Measurements from ENCODE around the gene TAAR6. TPM values are rescaled to one million over a fixed set of nuclear protein-coding genes. Genes with fewer than 3 reads are reported as not detected.
"Not testable (repeated sequence)": the region's sequence is repeated elsewhere in the genome, so short reads cannot be mapped to it uniquely, and the experiment has no call there.

The TAAR6 gene
- total RNA-seq, 1 donor from 2014 or later: not detected

- Mint-ChIP-seq H3K4me3 (ENCODE audit: unreplicated experiment) (no peak overlapping the region), H3K9me3 (ENCODE audit: low read depth) (peaks cover 6% of the 10 kb centered on the region), H3K27ac (ENCODE audit: unreplicated experiment) (no peak overlapping the region), H3K27me3 (ENCODE audit: low read depth) (peaks cover 8% of the 10 kb centered on the region), H3K36me3 (ENCODE audit: low read depth) (no peaks in the 10 kb centered on the region), H3K4me1 (ENCODE audit: low read depth) (peaks cover 3% of the 10 kb centered on the region)
- no peak for TF ChIP-seq CTCF (IDR thresholded peaks at IDR 0.05)
- DNase-seq (ENCODE audit: low spot score): no peak
Measured at GRCh38 chr6:132527791-132528190, 42.3 kb upstream of the TAAR6 start.

GRCh38 chr6:132530293-132530974 lies 39.7 kb upstream of the TAAR6 start:
- peak; percentile 96 for TF ChIP-seq CTCF (IDR thresholded peaks at IDR 0.05)
- H3K4me3 Mint-ChIP-seq (ENCODE audit: unreplicated experiment): peak overlapping the region; percentile 36

GRCh38 chr6:132534546-132534945 lies 35.6 kb upstream of the TAAR6 start:
- peaks cover 30% of the 10 kb centered on the region for H3K27me3 Mint-ChIP-seq (ENCODE audit: low read depth)
- DNase-seq (ENCODE audit: low spot score); H3K4me1 Mint-ChIP-seq (ENCODE audit: low read depth): not testable (repeated sequence)

More at GRCh38 chr6:132530293-132530974, 39.7 kb upstream of the TAAR6 start:
- Mint-ChIP-seq H3K27ac (ENCODE audit: unreplicated experiment) (no peak overlapping the region), H3K9me3 (ENCODE audit: low read depth) (peaks cover 10% of the 10 kb centered on the region), H3K36me3 (ENCODE audit: low read depth) (peaks cover 1% of the 10 kb centered on the region), H3K4me1 (ENCODE audit: low read depth) (peaks cover 3% of the 10 kb centered on the region), H3K27me3 (ENCODE audit: low read depth) (peaks cover 10% of the 10 kb centered on the region)
- no peak for DNase-seq (ENCODE audit: low spot score)

GRCh38 chr6:132537145-132537544 lies 33.0 kb upstream of the TAAR6 start:
- H3K27me3 Mint-ChIP-seq (ENCODE audit: low read depth): peaks cover 38% of the 10 kb centered on the region
- H3K4me1 Mint-ChIP-seq (ENCODE audit: low read depth): no peaks in the 10 kb centered on the region
- no peak overlapping the region for H3K27ac Mint-ChIP-seq (ENCODE audit: unreplicated experiment)
- peaks cover 1% of the 10 kb centered on the region for H3K36me3 Mint-ChIP-seq (ENCODE audit: low read depth)
- TF ChIP-seq CTCF (IDR thresholded peaks at IDR 0.05): no peak
- H3K9me3 Mint-ChIP-seq (ENCODE audit: low read depth): peaks cover 10% of the 10 kb centered on the region
- DNase-seq (ENCODE audit: low spot score): no peak
- no peak overlapping the region for H3K4me3 Mint-ChIP-seq (ENCODE audit: unreplicated experiment)

More at GRCh38 chr6:132534546-132534945, 35.6 kb upstream of the TAAR6 start:
- not testable (repeated sequence) for H3K9me3 Mint-ChIP-seq (ENCODE audit: low read depth); H3K36me3 Mint-ChIP-seq (ENCODE audit: low read depth); H3K27ac Mint-ChIP-seq (ENCODE audit: unreplicated experiment); H3K4me3 Mint-ChIP-seq (ENCODE audit: unreplicated experiment)

- peaks cover 10% of the 10 kb centered on the region for H3K9me3 Mint-ChIP-seq (ENCODE audit: low read depth)
- peaks cover 1% of the 10 kb centered on the region for H3K36me3 Mint-ChIP-seq (ENCODE audit: low read depth)
- DNase-seq (ENCODE audit: low spot score): no peak
- no peak within 1 kb of the TSS for H3K4me3 Mint-ChIP-seq (ENCODE audit: unreplicated experiment)
- no peaks in the 10 kb centered on the region for H3K4me1 Mint-ChIP-seq (ENCODE audit: low read depth)
- no peak for TF ChIP-seq CTCF (IDR thresholded peaks at IDR 0.05)
- peaks cover 39% of the 10 kb centered on the region for H3K27me3 Mint-ChIP-seq (ENCODE audit: low read depth)
- H3K27ac Mint-ChIP-seq (ENCODE audit: unreplicated experiment): no peak within 1 kb of the TSS
Measured at GRCh38 chr6:132537977-132538376, 32.1 kb upstream of the TAAR6 start, which contains the start of gene TAAR9. Gene TAAR9, plus strand, starts transcription at chr6:132538277. Its CDS starts 13 bp downstream, at chr6:132538290.

GRCh38 chr6:132544826-132545225 lies 25.3 kb upstream of the TAAR6 start:
- H3K4me3 Mint-ChIP-seq (ENCODE audit: unreplicated experiment): no peak overlapping the region
- no peak overlapping the region for H3K27ac Mint-ChIP-seq (ENCODE audit: unreplicated experiment)
- no peak for DNase-seq (ENCODE audit: low spot score)
- TF ChIP-seq CTCF (IDR thresholded peaks at IDR 0.05): no peak
- no peaks in the 10 kb centered on the region for H3K4me1 Mint-ChIP-seq (ENCODE audit: low read depth)
- no peaks in the 10 kb centered on the region for H3K9me3 Mint-ChIP-seq (ENCODE audit: low read depth)
- H3K36me3 Mint-ChIP-seq (ENCODE audit: low read depth): no peaks in the 10 kb centered on the region
- H3K27me3 Mint-ChIP-seq (ENCODE audit: low read depth): peaks cover 35% of the 10 kb centered on the region

Data from chondrocyte (in vitro differentiated cells).